ENCODE results near the gene NUP214.
"Not testable (repeated sequence)": the region's sequence is repeated elsewhere in the genome, so short reads cannot be mapped to it uniquely, and the experiment has no call there.

NUP214 gene

GRCh38 chr9:131263033-131263343 is 137.6 kb downstream of the NUP214 start:
- not testable (repeated sequence) for DNase-seq

- DNase-seq, result no peak
Measured at GRCh38 chr9:131263701-131264100, 138.3 kb downstream of the NUP214 start.

GRCh38 chr9:131264231-131264630 is 138.8 kb downstream of the NUP214 start:
- DNase-seq, result peak in 5 of 6 experiments; percentile 33 to 60 (median 48)

GRCh38 chr9:131266266-131267229 is 141.2 kb downstream of the NUP214 start:
- DNase-seq, result peak in 5 of 6 experiments; percentile 36 to 60 (median 49)

GRCh38 chr9:131270171-131271015 is 145.0 kb downstream of the NUP214 start:
- peak; percentile 37 to 70 (median 59) for DNase-seq

GRCh38 chr9:131271016-131271273 is 145.6 kb downstream of the NUP214 start:
- not testable (repeated sequence) for DNase-seq

GRCh38 chr9:131271506-131271931 is 146.1 kb downstream of the NUP214 start:
- DNase-seq, result no peak

- no peak for DNase-seq
Measured at GRCh38 chr9:131272212-131272611, 146.8 kb downstream of the NUP214 start.

- DNase-seq, result peak in 2 of 6 experiments; percentile 30 to 60
Measured at GRCh38 chr9:131273146-131273855, 147.9 kb downstream of the NUP214 start.

- DNase-seq, result peak in 2 of 6 experiments; percentile 30 to 41
Measured at GRCh38 chr9:131273856-131274673, 148.7 kb downstream of the NUP214 start.

GRCh38 chr9:131274674-131275331 is 149.4 kb downstream of the NUP214 start:
- no peak for DNase-seq

GRCh38 chr9:131275332-131276093 is 150.1 kb downstream of the NUP214 start:
- DNase-seq, result peak in 2 of 6 experiments; percentile 11 to 48

- peak in 4 of 6 experiments; percentile 39 to 52 (median 41) for DNase-seq
Measured at GRCh38 chr9:131276094-131276888, 150.9 kb downstream of the NUP214 start, which contains the start of gene FAM78A. Gene FAM78A, minus strand, starts transcription at chr9:131276510. Its CDS starts 331 bp downstream, at chr9:131276179.

- DNase-seq, result peak; percentile 18 to 65 (median 48)
Measured at GRCh38 chr9:131276891-131277286, 151.5 kb downstream of the NUP214 start.

- DNase-seq, result peak in 4 of 6 experiments; percentile 32 to 63 (median 48)
Measured at GRCh38 chr9:131277287-131277909, 152.0 kb downstream of the NUP214 start.

- peak; percentile 49 to 71 (median 60) for DNase-seq
Measured at GRCh38 chr9:131277910-131278701, 152.7 kb downstream of the NUP214 start.

GRCh38 chr9:131278702-131279111 is 153.3 kb downstream of the NUP214 start:
- peak; percentile 28 to 57 (median 46) for DNase-seq

- no peak for DNase-seq
Measured at GRCh38 chr9:131279196-131279862, 153.9 kb downstream of the NUP214 start.

All from stimulated activated naive CD4-positive, alpha-beta T cell (primary cell).